ENCODE measurements around the gene MAS1. TPM values are rescaled to one million over a fixed set of nuclear protein-coding genes. Genes with fewer than 3 reads are reported as not detected.

MAS1 gene
- total RNA-seq, 1 experiment from 2014 or later = not detected

GRCh38 chr6:159910342-159910741, 19.6 kb downstream of the MAS1 start:
- ChIA-PET POLR2A (ENCODE audit: low non-redundant PET) (no interaction called here), CTCF (no interaction called here)

GRCh38 chr6:159913375-159913774, 22.6 kb downstream of the MAS1 start:
- H3K36me3 ChIP-seq (ENCODE audit: insufficient read depth, low read length, poor library complexity, severe bottlenecking) = no peaks in the 10 kb centered on the region
- ChIA-PET CTCF (no interaction called here), POLR2A (ENCODE audit: low non-redundant PET) (no interaction called here)
- TF ChIP-seq CTCF (conservative IDR thresholded peaks at IDR 0.05; ENCODE audit: low read depth, low read length) (no peak), EZH2 (IDR thresholded peaks at IDR 0.05; ENCODE audit: borderline replicate concordance, low read depth, low read length, poor library complexity, severe bottlenecking) (no peak)
- no peaks in the 10 kb centered on the region for H3K4me1 ChIP-seq (ENCODE audit: insufficient read depth, low read length, poor library complexity, severe bottlenecking)
- H3K9me3 ChIP-seq (ENCODE audit: low read depth, low read length, poor library complexity, severe bottlenecking) = no peaks in the 10 kb centered on the region
- no peak overlapping the region for H3K4me3 ChIP-seq (ENCODE audit: low read depth, low read length, poor library complexity, severe bottlenecking)
- intact Hi-C loops (cut with micrococcal nuclease; ENCODE audit: unreplicated experiment) = no loop called here
- H3K27me3 ChIP-seq (replicated peaks; ENCODE audit: insufficient read depth, low read depth, low read length, poor library complexity) = peaks cover 26% of the 10 kb centered on the region
- H3K27ac ChIP-seq (ENCODE audit: low read depth, low read length, poor library complexity, severe bottlenecking) = no peak overlapping the region
- DNase-seq (ENCODE audit: low spot score) = no peak
- BruUV-seq (replicated peaks) = no TSS peak

More at GRCh38 chr6:159910342-159910741, 19.6 kb downstream of the MAS1 start:
- intact Hi-C loops (cut with micrococcal nuclease; ENCODE audit: unreplicated experiment) = no loop called here
- no TSS peak for BruUV-seq (replicated peaks)
- Histone ChIP-seq H3K4me3 (ENCODE audit: low read depth, low read length, poor library complexity, severe bottlenecking) (no peak overlapping the region), H3K27me3 (replicated peaks; ENCODE audit: insufficient read depth, low read depth, low read length, poor library complexity) (peaks cover 26% of the 10 kb centered on the region), H3K36me3 (ENCODE audit: insufficient read depth, low read length, poor library complexity, severe bottlenecking) (no peaks in the 10 kb centered on the region), H3K9me3 (ENCODE audit: low read depth, low read length, poor library complexity, severe bottlenecking) (no peaks in the 10 kb centered on the region), H3K27ac (ENCODE audit: low read depth, low read length, poor library complexity, severe bottlenecking) (no peak overlapping the region), H3K4me1 (ENCODE audit: insufficient read depth, low read length, poor library complexity, severe bottlenecking) (no peaks in the 10 kb centered on the region)
- TF ChIP-seq EZH2 (IDR thresholded peaks at IDR 0.05; ENCODE audit: borderline replicate concordance, low read depth, low read length, poor library complexity, severe bottlenecking) (no peak), CTCF (conservative IDR thresholded peaks at IDR 0.05; ENCODE audit: low read depth, low read length) (no peak)
- peak; percentile 13 for DNase-seq (ENCODE audit: low spot score)

- no TSS peak for BruUV-seq (replicated peaks)
- intact Hi-C loops (cut with micrococcal nuclease; ENCODE audit: unreplicated experiment) = no loop called here
- Histone ChIP-seq H3K9me3 (ENCODE audit: low read depth, low read length, poor library complexity, severe bottlenecking) (no peaks in the 10 kb centered on the region), H3K27me3 (replicated peaks; ENCODE audit: insufficient read depth, low read depth, low read length, poor library complexity) (peaks cover 20% of the 10 kb centered on the region), H3K4me3 (ENCODE audit: low read depth, low read length, poor library complexity, severe bottlenecking) (no peak overlapping the region), H3K27ac (ENCODE audit: low read depth, low read length, poor library complexity, severe bottlenecking) (no peak overlapping the region), H3K4me1 (ENCODE audit: insufficient read depth, low read length, poor library complexity, severe bottlenecking) (no peaks in the 10 kb centered on the region), H3K36me3 (ENCODE audit: insufficient read depth, low read length, poor library complexity, severe bottlenecking) (no peaks in the 10 kb centered on the region)
- DNase-seq (ENCODE audit: low spot score) = no peak
- POLR2A ChIA-PET (ENCODE audit: low non-redundant PET) = no interaction called here
- CTCF ChIA-PET = no interaction called here
- TF ChIP-seq CTCF (conservative IDR thresholded peaks at IDR 0.05; ENCODE audit: low read depth, low read length) (no peak), EZH2 (IDR thresholded peaks at IDR 0.05; ENCODE audit: borderline replicate concordance, low read depth, low read length, poor library complexity, severe bottlenecking) (no peak)
Measured at GRCh38 chr6:159913862-159914564, 23.2 kb downstream of the MAS1 start.

Data from A673 (cell line).